IMR-90 (cell line): ENCODE data around the gene NXPH2.

Experiments
- CEBPB ChIP-seq: IDR thresholded peaks from 2 replicates; pipeline ENCODE4 v1.6.1; 2012; ENCODE audit warnings: low read depth, low read length, improper control_type of control experiment
- CTCF ChIP-seq: conservative IDR thresholded peaks from 2 replicates; pipeline ENCODE4 v1.5.1; 2012; ENCODE audit warnings: mild to moderate bottlenecking, low read depth, low read length, improper control_type of control experiment
- POLR2A ChIP-seq: IDR thresholded peaks from 2 replicates; pipeline ENCODE4 v1.6.1; 2012; ENCODE audit warnings: mild to moderate bottlenecking, low read depth, low read length
- RFX5 ChIP-seq: IDR thresholded peaks from 2 replicates; pipeline ENCODE4 v1.8.0; 2012; ENCODE audit warnings: low read depth, mild to moderate bottlenecking, low read length, moderate library complexity
- USF2 ChIP-seq: fragments of 150-350 bp; IDR thresholded peaks from 2 replicates; pipeline ENCODE4 v1.6.1; 2017; ENCODE audit warnings: mild to moderate bottlenecking, antibody characterized with exemption, low read length, low read depth

- TF ChIP-seq CTCF = no peak
- TF ChIP-seq RFX5 = no peak
- TF ChIP-seq USF2 = no peak
- TF ChIP-seq POLR2A = no peak
- no peak for TF ChIP-seq CEBPB
These were observed 27.8 kb downstream of the NXPH2 start for GRCh38 chr2:138752197-138752956.
